Transverse colon (tissue), 4 donors: Measurements from ENCODE around the gene STAB2. TPM values are rescaled to one million over a fixed set of nuclear protein-coding genes. Genes with fewer than 3 reads are reported as not detected.

Experiments used
- DNase-seq: peaks from one replicate; pipeline ENCODE4 v3.0.0-alpha.2; 2019
- H3K27ac ChIP-seq, 4 donors: fragments of 200-600 bp; sonication (generic); 2 replicates each; pipeline ENCODE4 v1.5.1; 2016 to 2018; ENCODE audit warnings: inconsistent platforms in 4 of 4
- H3K27me3 ChIP-seq: fragments of 200-600 bp; sonication (generic); 2 replicates; pipeline ENCODE4 v1.5.1; 2017; ENCODE audit warnings: inconsistent platforms
- H3K36me3 ChIP-seq, 4 donors: fragments of 200-600 bp; sonication (generic); 2 replicates each; pipeline ENCODE4 v1.5.1; 2017 to 2019; ENCODE audit warnings: inconsistent platforms in 4 of 4
- H3K4me1 ChIP-seq, 4 donors: fragments of 200-600 bp; sonication (generic); 2 replicates each; pipeline ENCODE4 v1.5.1; 2017 to 2020; ENCODE audit warnings: inconsistent platforms in 4 of 4
- H3K4me3 ChIP-seq, 4 donors: fragments of 200-600 bp; sonication (generic); 1 replicate in 1 of 4; 2 replicates in 3 of 4; pipeline versions ENCODE4 v1.5.1 to v1.6.1; 2017 to 2019; ENCODE audit warnings: inconsistent platforms in 4 of 4
- H3K9me3 ChIP-seq, 2 donors: fragments of 200-600 bp; sonication (generic); 2 replicates each; pipeline ENCODE4 v1.5.1; 2017 to 2019; ENCODE audit warnings: inconsistent platforms in 2 of 2
- EP300 ChIP-seq: sonication (generic); formaldehyde crosslinking; IDR thresholded peaks from one replicate; pipeline ENCODE4 v1.6.1; 2017; ENCODE audit warnings: antibody characterized with exemption, low read depth
- POLR2A ChIP-seq: fragments of 450-650 bp; IDR thresholded peaks from one replicate; pipeline ENCODE4 v1.6.1; 2016; ENCODE audit warnings: antibody characterized with exemption, mild to moderate bottlenecking, moderate library complexity
- POLR2AphosphoS5 ChIP-seq, 3 donors: sonication (generic); formaldehyde crosslinking; IDR thresholded peaks; one replicate each; pipeline ENCODE4 v1.6.1; 2016; ENCODE audit warnings: antibody characterized with exemption in 3 of 3
- WGBS, 2 donors: methylation state at CpG; one replicate each; pipeline ENCODE4 v1.1.5; 2018; ENCODE audit warnings: low coverage in 1 of 2; 5-methylcytosine and 5-hydroxymethylcytosine counted together
- in situ Hi-C, 4 donors: fragments of 200-750 bp; cut with MboI; loops; one replicate each; pipeline versions ENCODE4 v1.15.0 to v1.15.1; 2017; ENCODE audit warnings: low sequenced_read_pairs in 3 of 4, low pct_ligation_motif_present in 1 of 4, low pct_unique_long_range_greater_than_20kb in 1 of 4
- intact Hi-C: fragments of 100-400 bp; cut with DNase I; formaldehyde crosslinking; loops from one replicate; pipeline ENCODE4 v1.15.1; 2023; ENCODE audit warnings: low total_unique reads
- total RNA-seq, 4 donors: library from RNA; depleted of rRNA; stranded (reverse); fragments of >200 nt; gene quantifications; one replicate each; pipeline ENCODE4 v1.1.0, GENCODE V29; 2016
- TF ChIP-seq, protein P1 (sequence below), 5 experiments: fragments of 200-600 bp in 3 of 5; fragments of 450-650 bp in 2 of 5; sonication (generic) in 3 of 5; IDR thresholded peaks; 1 replicate in 2 of 5; 2 replicates in 3 of 5; pipeline ENCODE4 v1.5.1; 2016 to 2017; ENCODE audit warnings: antibody characterized with exemption in 5 of 5, inconsistent platforms in 3 of 5, mild to moderate bottlenecking in 2 of 5, moderate library complexity in 1 of 5

Gene STAB2
- total RNA-seq, 4 donors from 2014 or later = 0.48 to 1.9 (median 1.1) TPM; not detected in 1

DNA sequence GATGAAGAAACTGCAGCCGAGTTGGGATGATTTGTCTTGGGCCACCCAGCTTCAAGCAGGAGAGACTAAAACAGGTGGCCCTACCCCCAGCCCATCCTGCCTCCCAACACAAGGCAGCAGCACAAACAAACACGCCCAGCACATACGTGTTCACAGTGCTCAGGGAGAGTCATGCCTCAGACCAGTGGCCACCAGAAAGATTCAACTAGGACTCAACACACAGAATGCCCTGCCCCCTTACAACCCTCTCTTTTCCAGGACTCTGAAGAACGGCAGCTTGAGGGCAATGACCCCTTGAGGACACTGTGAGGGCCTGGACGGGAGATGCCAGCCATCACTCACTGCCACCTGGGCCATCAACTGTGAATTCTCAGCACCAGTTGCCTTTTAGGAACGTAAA lies 179.0 kb downstream of the STAB2 start:
- WGBS, 2 donors = 83 to 86% methylated on average over 1 to 6 of the region's 6 CpGs
- Histone ChIP-seq H3K4me3 (no peak overlapping the region), H3K9me3 (no peaks in the 10 kb centered on the region), H3K27me3 (no peaks in the 10 kb centered on the region), H3K27ac (no peak overlapping the region), H3K4me1 (no peaks in the 10 kb centered on the region), H3K36me3 (peaks cover 0 to 11% (median 0%) of the 10 kb centered on the region in 4 donors)
- TF ChIP-seq POLR2AphosphoS5 (IDR thresholded peaks at IDR 0.05) (peak in 1 of 3 donors; percentile 4), EP300 (no peak)
- in situ Hi-C loops = no loop called here
- intact Hi-C loops = no loop called here
- no peak for DNase-seq

DNA sequence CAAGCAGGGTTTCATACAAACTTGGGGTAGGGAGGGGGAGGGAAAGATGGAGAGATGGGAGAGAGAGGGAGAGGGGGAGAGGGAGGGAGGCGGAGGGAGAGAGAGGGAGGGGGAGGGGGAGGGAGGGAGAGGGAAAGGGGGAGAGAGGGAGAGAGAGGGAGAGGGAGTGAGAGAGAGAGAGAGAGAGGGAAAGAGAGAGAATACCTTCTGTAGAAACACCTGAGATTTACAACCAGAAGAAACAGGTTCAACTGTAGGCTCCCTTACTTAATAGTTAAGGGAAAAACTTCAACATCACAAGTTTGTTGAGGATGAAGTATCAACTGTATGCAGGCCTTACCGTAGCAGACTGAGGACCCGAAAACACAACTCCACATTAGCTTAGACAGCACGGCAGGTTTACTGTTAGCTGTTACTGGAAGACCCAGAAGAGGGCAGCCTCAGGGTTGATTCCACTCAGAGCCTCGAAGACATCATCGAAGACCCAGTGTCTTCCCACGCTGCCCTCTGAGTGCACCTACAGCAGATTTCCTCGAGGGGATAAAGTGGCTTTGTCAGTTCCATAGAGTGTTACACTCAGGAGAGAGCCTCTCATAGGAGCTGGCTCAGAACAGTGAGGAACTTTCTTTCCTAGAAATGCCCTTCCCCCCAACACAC lies 181.5 kb downstream of the STAB2 start:
- peaks cover 0 to 11% (median 0%) of the 10 kb centered on the region in 4 donors for H3K36me3 ChIP-seq
- intact Hi-C loops = no loop called here
- in situ Hi-C loops = no loop called here
- H3K4me1 ChIP-seq = peaks cover 0 to 7% (median 3%) of the 10 kb centered on the region in 4 donors
- no peak overlapping the region for H3K27ac ChIP-seq
- 93 to 100% methylated on average over 3 to 7 of the region's 8 CpGs for WGBS, 2 donors
- DNase-seq = no peak
- H3K9me3 ChIP-seq = no peaks in the 10 kb centered on the region
- H3K27me3 ChIP-seq = no peaks in the 10 kb centered on the region
- no peak overlapping the region for H3K4me3 ChIP-seq
- TF ChIP-seq EP300 (no peak), POLR2A (no peak), POLR2AphosphoS5 (IDR thresholded peaks at IDR 0.05) (no peak)
- TF ChIP-seq, protein P1, sequence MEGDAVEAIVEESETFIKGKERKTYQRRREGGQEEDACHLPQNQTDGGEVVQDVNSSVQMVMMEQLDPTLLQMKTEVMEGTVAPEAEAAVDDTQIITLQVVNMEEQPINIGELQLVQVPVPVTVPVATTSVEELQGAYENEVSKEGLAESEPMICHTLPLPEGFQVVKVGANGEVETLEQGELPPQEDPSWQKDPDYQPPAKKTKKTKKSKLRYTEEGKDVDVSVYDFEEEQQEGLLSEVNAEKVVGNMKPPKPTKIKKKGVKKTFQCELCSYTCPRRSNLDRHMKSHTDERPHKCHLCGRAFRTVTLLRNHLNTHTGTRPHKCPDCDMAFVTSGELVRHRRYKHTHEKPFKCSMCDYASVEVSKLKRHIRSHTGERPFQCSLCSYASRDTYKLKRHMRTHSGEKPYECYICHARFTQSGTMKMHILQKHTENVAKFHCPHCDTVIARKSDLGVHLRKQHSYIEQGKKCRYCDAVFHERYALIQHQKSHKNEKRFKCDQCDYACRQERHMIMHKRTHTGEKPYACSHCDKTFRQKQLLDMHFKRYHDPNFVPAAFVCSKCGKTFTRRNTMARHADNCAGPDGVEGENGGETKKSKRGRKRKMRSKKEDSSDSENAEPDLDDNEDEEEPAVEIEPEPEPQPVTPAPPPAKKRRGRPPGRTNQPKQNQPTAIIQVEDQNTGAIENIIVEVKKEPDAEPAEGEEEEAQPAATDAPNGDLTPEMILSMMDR (IDR thresholded peaks at IDR 0.05) = no peak

DNA sequence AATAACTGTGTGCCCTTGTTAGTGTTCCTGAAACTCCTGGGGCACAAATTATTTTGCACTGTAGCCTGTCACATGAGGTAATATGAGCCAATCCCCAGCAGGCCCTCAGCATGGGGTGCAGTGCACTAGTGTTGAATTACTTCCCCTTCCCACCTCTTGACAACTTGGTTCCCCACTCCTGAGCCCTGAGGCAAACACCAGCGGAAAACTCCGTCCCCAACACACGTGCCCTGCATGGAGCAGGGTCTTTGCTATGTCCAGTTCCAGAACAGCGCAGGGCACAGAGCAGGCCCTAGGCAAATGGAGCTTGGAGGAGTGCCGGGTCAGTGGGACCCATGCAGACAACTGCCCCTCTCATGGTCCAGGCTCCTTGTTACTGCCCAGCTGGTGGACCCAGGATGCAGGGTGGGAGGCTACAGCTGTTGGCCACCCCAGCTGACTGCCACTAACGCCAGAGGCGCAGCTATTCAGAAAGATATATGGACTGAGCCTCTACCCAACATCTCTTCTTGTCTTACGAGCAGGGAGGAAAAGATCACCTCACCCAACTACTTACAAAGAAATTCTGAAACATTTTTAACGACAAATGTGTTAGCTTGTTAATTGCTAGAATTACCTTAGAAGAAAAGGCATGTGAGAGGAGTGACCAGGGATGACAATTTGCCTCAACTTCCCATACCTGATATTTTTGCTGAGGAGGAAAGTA lies 182.3 kb downstream of the STAB2 start:
- Histone ChIP-seq H3K36me3 (peaks cover 0 to 11% (median 0%) of the 10 kb centered on the region in 4 donors), H3K4me1 (peaks cover 0 to 8% (median 6%) of the 10 kb centered on the region in 4 donors), H3K27me3 (no peaks in the 10 kb centered on the region), H3K27ac (no peak overlapping the region), H3K4me3 (no peak overlapping the region), H3K9me3 (no peaks in the 10 kb centered on the region)
- WGBS, 2 donors = 94 to 96% methylated on average over 4 to 9 of the region's 9 CpGs
- no peak for TF ChIP-seq POLR2A
- TF ChIP-seq EP300 = no peak
- no peak for TF ChIP-seq POLR2AphosphoS5 (IDR thresholded peaks at IDR 0.05)
- TF ChIP-seq, protein P1 (IDR thresholded peaks at IDR 0.05) = no peak
- intact Hi-C loops = no loop called here
- in situ Hi-C loops = no loop called here
- DNase-seq = no peak

DNA sequence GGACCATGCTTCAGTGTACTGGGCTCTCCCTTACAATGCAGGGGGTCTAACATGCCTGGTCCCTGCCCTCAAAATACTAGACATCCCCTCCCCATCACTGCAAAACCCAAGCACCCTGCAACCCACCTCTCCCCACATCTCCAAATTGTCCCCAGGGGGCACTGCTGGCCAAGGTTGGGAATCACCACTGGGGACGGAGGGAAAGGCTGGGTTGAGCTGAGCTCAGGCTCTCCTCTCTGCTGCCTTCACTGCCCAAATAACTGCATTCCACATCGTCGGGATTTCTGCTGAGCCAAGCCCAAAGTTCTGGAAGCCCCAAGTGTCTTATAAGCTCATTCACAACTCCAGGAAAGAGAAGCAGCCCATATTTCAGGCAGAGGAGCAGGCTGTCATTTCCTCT lies 184.4 kb downstream of the STAB2 start:
- H3K27ac ChIP-seq = no peak overlapping the region
- no peaks in the 10 kb centered on the region for H3K9me3 ChIP-seq
- in situ Hi-C loops (no loop called here), intact Hi-C loops (loop anchor here (10.0 kb wide), 1 partner anchor 93 kb away; no protein-coding TSS in a partner anchor)
- 74% methylated on average over 3 of the region's 3 CpGs; no CpG with 5 or more reads in 1 of the 2 donors for WGBS, 2 donors
- TF ChIP-seq, protein P1 (IDR thresholded peaks at IDR 0.05) = peak in 4 of 5 experiments; percentile 16 to 34 (median 32)
- no peak for TF ChIP-seq EP300
- peaks cover 0 to 8% (median 6%) of the 10 kb centered on the region in 4 donors for H3K4me1 ChIP-seq
- peak; percentile 17 for DNase-seq
- no peaks in the 10 kb centered on the region for H3K27me3 ChIP-seq
- peaks cover 0 to 8% (median 0%) of the 10 kb centered on the region in 4 donors for H3K36me3 ChIP-seq
- H3K4me3 ChIP-seq = no peak overlapping the region
